DMS 273 treated with DMSO at 0.1 percent for 48 hours (cell line): ENCODE measurements around the gene TDRKH.

ENCODE experiments used
- DNase-seq: peaks from one replicate; lab custom pipeline; 2025; lab: John Stamatoyannopoulos, UW

The TDRKH gene, protein sequence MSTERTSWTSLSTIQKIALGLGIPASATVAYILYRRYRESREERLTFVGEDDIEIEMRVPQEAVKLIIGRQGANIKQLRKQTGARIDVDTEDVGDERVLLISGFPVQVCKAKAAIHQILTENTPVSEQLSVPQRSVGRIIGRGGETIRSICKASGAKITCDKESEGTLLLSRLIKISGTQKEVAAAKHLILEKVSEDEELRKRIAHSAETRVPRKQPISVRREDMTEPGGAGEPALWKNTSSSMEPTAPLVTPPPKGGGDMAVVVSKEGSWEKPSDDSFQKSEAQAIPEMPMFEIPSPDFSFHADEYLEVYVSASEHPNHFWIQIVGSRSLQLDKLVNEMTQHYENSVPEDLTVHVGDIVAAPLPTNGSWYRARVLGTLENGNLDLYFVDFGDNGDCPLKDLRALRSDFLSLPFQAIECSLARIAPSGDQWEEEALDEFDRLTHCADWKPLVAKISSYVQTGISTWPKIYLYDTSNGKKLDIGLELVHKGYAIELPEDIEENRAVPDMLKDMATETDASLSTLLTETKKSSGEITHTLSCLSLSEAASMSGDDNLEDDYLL

DNA sequence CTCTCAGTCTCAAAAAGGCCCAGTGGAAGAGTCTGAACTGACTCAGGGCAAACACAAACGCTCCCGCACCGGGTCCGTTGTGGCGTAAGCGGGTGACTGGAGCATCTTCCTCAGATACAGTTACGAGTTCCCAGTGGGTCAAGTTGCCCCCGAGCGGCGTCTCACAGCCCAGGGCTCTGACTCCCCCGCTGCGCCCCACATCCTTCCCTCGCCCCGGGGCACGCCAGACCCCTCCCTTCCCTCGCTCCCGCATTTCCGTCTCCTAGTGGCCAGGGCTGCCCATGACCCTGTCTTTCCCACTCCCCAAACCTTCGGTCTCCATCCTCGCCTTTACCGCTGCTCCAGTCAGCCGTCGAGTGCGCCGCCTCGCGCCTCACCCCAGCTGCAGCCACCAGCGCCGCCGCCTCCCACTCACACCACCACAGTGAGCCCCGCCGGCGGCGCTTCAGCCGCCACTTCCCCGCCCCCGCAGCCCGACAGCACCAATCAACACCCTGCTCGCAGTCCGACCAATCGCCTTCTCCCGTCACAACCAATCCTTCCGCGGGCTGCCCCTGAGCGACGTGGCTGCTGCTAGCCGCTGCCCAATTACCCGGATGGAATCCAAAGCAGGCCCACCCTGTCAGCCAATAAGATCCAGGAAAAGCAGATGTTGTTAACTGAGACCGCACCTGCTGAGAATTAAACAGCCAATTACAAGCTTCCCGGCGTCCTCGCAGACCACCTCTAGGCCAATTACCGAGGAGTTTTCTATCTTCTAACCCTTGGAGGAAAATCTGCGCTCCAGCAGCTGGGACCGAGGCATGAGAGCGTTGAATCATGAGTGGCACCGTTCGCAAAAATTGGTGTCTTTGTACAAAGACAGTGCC, at the start of gene TDRKH:
Gene TDRKH, minus strand, starts transcription at position 430 of the 869 bp plus-strand sequence. CDS start 7,478 bp downstream, outside the sequence.
- DNase-seq = peak; percentile 99

DNA sequence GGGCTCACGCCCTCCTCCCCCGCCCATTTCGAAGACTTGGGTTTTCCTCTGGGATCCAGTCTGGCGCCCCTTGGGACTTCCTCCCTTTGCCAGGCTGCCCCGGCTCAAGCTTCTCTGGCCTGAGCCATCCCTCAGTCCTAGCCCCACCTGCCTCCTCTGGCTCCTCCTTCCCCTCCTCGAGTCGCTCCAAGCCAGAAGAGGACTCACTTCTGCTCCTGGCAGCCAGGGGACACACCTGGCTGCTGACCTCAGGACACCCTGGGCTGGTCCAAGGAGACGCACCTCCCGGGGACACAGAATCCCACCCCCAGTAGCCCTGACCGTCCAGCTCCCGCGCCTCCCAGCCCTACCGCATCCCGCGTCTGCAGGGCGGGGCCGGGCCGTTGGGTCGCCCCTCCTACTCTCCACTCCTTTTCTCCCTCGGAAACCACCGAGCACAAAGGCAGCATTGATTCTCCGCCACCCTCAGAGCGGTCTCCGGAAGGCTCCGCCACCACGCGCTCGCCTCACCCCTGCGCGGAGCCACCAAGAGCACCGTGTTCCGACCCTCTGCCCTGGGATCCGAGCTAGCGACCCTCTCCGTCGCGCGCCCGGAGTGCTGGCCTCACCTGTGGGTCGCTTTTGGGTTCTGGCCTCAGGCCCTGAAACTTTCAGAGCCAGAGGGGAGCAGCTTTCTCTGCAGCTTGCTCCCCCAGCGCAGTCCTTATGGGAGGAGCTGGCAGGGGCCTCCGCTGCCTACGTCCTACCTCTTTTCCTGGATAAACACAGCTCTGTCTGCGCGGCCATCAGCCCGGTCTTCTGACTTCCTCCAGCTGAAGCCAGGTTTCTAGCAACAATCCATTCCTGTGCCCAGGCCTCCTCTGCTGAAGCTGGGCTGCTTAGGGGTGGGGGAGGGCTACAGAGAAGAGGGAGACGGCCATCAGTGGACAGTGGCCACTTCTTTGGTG, 49.4 kb upstream of the TDRKH start, which contains the start of gene C2CD4D:
Gene C2CD4D, minus strand, starts transcription at position 364 of the 947 bp plus-strand sequence. CDS start 831 bp downstream, outside the sequence.
- no peak for DNase-seq

DNA sequence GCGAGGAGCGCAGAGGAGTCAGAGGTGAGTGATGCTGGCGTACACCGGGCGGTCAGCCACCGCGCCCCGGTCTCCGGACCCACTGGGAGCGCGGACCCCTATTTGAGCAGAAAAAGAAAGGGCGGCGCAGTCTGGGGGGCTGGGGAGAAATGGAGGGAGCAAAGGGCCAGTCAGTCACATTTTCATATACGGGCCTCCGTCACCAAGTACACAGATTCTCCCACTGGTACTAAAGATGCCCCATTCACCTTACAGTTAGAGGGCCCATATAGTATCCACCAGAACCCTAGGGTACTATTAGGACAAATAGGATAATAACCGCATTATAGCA, 48.7 kb upstream of the TDRKH start:
- DNase-seq = no peak

DNA sequence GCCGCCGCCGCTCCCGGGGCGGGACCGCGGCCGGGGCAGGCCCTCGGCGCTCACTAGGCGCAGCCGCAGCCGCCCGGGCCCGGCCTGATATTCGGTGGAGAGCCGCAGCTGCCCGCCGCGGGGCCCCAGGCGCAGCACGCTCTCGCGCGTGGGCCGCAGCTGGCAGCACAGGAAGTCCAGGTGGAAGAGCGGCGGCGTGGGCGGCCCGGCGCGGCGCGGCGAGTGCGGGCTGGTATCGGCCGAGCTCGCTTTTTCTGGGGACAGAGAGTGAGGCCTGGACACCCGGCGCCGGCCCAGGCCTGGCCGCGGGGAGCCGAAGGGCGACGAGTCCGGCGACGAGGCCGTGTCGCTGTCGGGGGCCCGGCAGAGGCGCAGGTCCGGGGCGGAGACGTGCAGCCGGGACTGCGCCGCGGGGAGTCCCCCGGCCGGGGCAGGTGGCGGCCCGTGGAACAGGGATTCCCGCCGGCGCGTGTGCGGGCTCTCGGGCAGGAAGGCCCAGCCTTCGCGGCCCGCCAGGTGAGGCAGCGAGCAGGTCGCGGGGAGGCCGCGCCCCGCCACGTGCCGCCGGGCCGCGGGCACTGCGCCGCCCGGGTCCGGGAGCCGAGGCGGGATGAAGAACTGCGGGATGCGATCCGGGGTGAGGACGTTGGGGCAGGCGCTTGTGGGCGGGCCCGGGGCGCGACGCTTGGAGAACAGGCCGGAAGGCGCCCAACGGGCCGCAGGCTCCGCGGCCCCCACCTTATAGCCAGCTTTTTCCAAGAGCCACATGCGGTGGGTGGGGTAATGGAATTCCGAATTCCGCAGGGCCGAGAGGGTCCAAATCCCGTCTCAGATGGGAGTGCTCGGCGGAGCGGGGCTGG, 48.2 kb upstream of the TDRKH start:
- DNase-seq = no peak

DNA sequence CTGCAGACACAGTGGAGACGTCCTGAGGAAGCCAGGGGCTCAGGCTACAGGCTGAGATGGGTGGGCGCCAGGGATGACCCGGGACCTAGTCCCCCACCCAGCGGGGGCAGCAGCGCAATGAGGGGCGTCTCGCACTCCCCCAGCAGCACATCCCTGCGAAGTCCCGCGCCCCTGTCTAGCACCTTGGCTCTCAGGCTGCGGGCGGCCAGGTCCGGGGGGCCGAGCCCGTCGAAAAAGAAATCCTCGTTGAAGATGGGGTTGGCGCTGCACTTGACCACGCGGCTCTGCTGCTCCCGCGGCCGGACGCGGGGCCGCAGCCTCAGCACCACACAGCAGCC, 47.6 kb upstream of the TDRKH start:
- no peak for DNase-seq

DNA sequence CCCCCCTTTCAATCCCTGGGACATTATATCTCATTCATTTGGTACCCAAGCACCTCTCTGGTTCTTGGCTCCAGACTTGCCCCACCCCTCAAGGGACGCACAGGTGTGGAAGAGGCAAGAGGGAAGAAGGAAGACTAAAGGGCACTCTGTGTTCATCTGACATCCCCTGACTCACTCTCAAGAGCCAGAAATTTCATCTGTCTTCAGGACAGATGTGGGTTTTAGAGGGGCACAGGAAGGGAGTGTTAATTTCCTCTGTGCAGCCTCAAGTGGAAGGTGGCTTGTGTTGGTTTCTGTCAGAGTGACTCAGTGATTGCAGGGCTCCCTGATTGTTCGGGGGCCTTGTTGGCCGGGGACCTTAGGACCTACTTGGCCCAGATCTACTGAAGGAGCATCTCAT, 46.9 kb upstream of the TDRKH start:
- no peak for DNase-seq

DNA sequence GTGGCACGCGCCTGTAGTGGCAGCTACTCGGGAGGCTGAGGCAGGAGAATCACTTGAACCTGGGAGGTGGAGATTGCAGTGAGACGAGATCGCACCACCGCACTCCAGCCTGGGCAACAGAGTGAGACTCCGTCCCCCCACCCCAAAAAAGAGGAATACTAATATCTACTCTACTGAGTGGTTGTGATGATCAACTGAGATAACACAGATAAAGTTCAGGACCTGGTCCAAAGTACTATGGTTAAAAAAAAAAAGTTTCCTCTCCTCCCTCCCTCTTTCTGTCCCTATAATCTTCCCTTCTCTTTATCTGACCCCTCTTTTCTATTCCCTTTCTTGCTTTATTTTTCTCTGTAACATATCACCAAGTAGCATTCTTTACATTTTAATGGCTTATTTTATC, 45.3 kb upstream of the TDRKH start:
- DNase-seq = no peak

DNA sequence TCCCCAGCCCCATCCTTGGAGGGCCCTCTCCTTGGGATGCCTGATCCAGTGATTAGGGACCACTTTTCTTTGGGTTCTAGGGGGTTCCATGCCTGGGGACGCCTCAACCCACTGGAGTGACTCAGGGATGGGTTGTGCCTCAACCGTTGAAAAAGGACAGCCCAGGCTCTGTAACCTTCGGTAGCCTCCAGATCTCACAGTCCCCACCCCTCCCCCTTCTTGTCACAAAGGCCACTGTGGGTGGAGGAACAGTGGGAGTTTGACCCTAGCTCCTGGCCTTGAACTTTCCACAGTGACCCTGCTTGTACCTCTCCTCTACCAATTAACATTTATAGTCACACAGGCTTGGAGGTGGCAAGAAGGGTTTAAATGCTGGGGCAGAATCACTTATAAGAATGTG, 43.9 kb upstream of the TDRKH start:
- no peak for DNase-seq

DNA sequence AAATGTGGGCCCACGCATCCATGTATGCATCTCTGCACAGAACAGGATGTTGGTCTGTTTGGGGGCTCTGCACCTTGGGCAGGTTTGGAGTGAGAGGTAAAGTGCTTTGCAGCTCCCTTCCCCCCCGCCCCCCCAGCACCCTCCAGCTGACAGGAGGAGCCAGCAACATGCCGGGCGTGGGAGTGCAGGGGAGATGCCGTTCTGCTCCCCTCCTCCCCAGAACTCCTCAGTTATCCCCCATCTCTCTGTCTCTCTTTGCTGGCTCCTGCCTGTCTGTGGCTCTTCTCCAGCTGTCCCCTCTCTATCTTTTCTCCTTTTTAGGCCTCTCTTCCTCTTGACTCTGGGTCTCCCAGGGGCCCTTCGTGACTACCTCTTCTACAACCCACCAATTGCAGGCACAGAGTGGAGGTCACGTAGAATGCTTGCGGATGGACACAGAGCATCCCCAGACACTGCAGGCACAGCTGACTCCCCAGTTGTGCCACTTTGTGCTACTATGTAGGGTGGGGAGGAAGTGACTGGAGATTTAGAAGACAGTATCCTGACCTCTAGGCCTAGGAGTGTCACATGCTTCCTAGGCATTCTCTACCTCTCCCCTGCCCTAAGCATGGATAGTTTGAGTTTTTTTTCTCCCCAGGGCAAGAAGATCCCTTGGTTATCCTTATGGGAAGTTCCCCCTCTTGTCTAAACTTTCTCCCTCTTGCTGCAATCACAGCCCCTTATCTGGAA, 43.0 kb upstream of the TDRKH start:
- DNase-seq = no peak

DNA sequence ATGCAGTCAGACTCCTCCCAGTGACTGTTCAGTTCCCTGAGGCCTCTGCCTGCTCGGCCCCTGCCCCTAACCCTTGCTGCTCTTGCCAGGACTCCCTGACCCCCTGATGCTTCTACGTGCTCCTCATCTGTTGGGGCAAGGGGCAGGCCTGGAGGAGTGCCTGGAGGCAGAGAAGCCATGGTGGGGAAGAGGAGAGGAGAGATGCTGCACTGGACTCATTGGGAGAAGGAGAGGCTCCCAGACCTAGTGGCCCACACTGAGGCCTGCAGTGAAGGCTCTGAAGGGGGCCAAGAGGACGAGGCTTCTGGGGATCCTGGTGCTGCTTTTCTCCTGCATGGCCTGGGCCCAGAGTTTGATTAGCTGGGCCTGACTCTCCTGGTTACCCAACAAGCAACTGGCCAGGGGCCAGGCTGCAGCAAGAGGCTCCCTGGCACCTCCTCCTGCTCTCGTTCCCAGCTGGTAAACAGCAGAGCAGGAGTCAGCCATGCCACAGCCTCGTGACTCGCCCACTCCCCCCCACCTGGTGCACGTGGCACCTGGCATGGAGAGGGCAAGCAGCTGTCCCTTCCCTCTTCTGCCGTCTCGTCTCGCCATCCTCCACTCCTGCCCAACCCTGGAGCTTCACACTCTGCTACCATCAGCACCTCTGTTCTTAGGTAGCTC, 42.1 kb upstream of the TDRKH start:
- peak; percentile 28 for DNase-seq

DNA sequence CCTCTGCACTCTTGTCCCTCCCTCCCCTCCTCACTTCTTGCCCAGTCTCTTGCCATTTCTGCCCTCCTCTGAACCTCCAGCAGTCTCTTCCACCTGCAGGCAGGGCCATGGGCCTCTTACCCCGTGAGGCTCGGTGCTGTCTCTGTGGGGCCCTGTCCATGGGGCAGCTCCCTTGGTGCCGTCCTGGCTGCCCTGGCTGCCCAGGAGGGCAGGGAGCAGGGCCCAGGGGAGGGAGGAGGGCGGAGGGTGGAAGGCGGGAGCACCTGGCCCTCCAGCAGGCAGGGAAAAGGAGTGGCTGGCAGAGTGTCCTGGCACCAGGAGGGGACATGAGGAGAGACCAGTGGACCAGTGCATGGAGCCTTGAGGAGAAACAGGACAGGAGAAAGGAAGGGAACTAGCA, 41.3 kb upstream of the TDRKH start, which contains the start of gene RORC:
Gene RORC, minus strand, starts transcription at position 198 of the 400 bp plus-strand sequence. Its CDS starts 38 bp downstream, at position 160.
- no peak for DNase-seq

DNA sequence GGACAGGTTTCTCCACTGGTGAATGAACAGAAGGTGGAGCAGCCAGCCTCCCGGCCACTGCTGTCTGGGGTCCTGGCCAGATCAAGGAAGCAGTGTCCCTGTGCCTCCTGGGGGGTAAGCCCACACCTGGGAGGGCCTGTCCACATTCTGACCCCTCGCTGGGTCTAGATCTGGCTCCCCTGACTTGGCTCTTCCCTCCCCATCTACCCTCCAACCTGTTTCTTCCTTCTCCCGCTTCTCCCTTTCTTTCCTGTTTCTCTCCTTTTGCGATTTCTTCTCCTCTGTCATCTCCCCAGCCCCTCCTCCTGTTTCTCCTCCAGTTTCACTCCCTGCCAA, 40.9 kb upstream of the TDRKH start:
- DNase-seq = no peak

DNA sequence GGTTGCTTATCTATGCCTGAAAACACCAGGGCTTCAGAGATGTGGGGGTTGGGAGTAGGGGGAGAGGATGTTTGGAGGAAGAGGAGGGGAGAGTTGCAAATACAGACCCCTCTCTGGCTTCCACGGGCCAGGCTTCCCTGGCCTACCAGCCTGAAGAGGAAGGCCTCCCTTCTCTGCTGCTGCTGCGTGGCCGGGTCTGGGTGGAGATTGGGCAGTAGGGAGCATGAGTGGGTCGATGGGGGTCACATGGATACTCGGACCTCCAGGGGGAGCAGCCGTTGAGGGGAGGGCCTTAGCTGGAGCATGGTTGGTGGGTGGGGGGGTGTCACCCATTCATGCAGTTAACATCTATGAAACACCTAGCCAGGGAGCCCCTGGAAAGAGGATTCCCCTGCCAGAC, 39.8 kb upstream of the TDRKH start:
- no peak for DNase-seq

DNA sequence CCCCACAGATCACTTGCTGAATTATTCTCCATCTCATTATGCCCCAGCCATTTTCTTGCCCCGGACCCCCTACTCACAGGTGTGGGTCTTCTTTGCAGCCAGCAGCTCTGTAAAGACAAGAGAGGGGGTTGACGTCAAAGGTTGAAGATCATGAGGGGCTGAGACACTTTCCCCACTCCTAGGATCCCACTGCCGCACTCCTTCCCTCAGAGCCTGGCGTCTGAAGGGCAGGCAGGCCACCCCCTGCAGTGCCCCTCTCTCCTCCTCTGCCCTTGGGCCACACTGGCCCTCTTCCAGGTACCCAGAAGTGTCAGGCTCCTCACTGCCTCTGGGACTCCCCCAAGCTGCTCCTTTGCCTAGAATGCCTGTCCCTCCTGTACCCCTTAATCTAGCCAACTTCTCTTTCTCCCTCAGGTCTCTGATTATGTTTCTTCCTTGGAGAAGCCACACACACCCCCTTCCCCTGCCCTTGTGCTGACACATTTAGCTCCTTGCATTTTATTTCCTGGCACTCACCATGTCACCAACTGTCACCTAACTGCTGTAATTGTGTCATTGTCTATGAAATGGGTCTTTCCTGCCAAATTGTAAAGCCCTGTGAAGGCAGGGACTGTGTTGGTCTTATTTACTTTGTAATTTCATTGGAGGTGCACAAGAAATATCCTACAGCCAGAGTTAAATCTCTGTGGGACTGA, 39.2 kb upstream of the TDRKH start:
- DNase-seq = no peak

DNA sequence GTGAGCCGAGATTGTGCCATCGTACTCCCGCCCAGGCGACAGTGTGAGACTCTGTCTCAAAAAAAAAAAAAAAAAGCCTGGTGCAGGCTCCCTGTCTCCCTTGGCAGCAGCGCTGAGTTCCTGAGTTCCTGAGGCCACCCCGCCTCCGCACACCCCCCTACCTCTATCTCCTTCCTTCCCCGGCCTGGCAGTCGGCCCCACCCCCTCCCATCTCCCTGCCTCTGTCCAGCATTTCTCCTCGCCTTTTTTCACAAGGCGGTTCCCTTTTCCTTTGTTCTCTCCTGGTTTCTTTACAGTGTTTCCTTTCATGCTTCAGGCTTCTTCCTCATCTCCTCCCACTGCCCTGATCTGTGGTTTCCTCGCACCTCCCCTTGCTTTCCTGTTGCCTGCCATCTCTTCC, 38.6 kb upstream of the TDRKH start:
- no peak for DNase-seq

DNA sequence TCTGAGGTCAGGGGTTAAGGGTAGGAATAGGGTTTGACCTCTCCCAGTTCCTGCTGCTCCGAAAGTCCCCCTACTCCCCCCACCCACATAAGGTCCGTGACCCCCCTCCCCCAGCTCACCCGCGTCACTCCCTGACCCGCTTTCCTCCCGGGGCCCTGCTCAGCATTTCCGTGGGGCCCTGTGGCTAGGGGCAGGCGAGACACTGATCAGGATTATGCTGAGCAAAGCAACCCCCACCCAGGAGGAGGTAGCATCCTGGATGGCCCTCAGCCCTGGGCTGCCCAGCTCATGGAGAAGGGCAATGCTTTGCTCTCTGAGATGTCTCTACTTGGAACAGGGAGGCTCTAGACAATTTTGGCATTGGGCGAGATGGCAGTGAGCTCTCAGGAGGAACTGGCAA, 37.6 kb upstream of the TDRKH start:
- DNase-seq = no peak

DNA sequence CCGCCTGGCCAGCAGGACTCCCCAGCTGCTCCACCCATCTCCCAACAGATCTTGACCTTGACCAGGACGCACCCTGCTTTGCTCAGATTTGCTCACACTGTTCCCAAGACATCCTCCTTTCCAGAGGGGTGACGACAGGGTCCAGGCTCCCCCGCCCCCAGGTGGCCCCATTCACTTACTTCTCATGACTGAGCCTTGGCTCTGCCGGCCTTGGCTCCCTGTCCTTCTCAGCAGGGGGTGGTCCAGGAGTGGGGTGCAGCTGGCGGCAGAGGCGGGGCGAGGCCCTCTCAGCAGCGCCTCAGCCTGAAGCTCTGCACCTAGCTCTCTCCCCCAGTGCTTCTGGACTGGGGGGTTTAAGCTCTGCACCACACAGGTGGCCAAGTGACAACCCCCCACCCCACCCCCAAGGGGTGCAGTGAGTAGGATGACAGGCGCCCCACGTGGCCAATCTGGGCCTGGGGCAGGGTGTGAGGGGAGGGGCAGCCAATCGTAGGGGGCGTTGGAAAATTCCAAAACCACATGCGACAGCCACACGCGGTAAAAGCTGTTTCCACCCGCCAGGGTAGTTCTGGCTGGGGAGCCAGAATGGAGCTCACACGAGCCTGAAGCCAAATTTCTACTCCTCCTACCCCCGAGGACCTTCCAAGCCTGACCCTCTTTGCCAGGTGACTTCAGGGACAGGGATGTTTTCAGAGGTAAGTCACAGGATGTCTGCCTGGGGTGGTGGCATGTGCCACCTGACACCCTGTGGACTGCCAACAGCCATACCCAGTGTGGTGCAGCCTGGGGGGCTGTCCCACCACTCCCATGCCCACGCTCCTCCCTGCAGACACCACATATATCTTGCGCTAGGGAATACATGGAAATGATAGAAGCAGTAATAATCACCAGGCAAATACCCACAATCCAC, 35.7 kb upstream of the TDRKH start:
- DNase-seq = no peak

DNA sequence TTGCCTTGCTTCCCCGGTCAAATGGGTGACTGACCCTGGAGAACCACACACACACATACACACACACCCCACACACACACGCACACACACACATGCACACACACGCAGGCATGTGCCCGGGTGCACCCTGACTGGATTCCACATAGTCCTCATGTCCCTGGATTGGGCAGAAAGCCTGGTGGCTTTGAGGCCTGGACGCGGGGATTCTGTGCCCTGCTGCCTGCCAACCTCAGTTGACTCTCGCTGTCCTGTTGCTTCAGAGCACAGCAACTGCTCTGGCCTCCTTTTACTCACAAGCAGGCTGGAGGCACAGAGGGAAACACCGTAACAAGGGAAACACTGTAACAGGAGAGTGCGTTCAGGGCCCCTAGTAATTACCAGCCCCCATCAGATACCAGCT, 34.9 kb upstream of the TDRKH start:
- no peak for DNase-seq
